Kidney (tissue), 14 donors: ENCODE results near the gene LDLRAD4. TPM values are rescaled to one million over a fixed set of nuclear protein-coding genes. Genes with fewer than 3 reads are reported as not detected.

Source experiments
- DNase-seq, 5 donors: peaks; one replicate each; pipeline ENCODE4 v3.0.0-alpha.2; 2013 to 2020
- FAIRE-seq: peaks from 2 replicates; lab custom pipeline; 2012; peaks lifted over from hg19 to GRCh38; lab: Jason Lieb, UNC
- H3K27ac ChIP-seq, 2 donors: one replicate each; pipeline ENCODE4 v1.7.0; 2013; ENCODE audit warnings: low read depth in 2 of 2, low read length in 2 of 2, inconsistent platforms in 1 of 2
- H3K27me3 ChIP-seq: one replicate; pipeline ENCODE4 v1.7.1; 2013; ENCODE audit warnings: low read length, inconsistent platforms; ENCODE audit not compliant: control insufficient read depth, insufficient read depth
- H3K36me3 ChIP-seq, 3 donors: one replicate each; pipeline versions ENCODE4 v1.7.0 to v1.7.1; 2013; ENCODE audit warnings: low read length in 3 of 3, control low read depth in 1 of 3, inconsistent platforms in 1 of 3; ENCODE audit not compliant: insufficient read depth in 3 of 3, control insufficient read depth in 2 of 3
- H3K4me1 ChIP-seq, 3 donors: one replicate each; pipeline versions ENCODE4 v1.7.0 to v1.7.1; 2013; ENCODE audit warnings: low read length in 3 of 3, inconsistent platforms in 1 of 3, low read depth in 1 of 3; ENCODE audit not compliant: control insufficient read depth in 2 of 3, insufficient read depth in 2 of 3
- H3K4me3 ChIP-seq, 3 donors: one replicate each; pipeline versions ENCODE4 v1.7.0 to v1.8.1; 2013; ENCODE audit warnings: low read length in 3 of 3, control low read depth in 1 of 3, inconsistent platforms in 1 of 3
- H3K9ac ChIP-seq, 3 donors: one replicate each; pipeline versions ENCODE4 v1.7.0 to v1.7.1; 2013; ENCODE audit warnings: low read length in 3 of 3, control low read depth in 1 of 3, inconsistent platforms in 1 of 3
- H3K9me3 ChIP-seq, 3 donors: one replicate each; pipeline versions ENCODE4 v1.7.0 to v1.7.1; 2013; ENCODE audit warnings: low read length in 3 of 3, control low read depth in 1 of 3, inconsistent platforms in 1 of 3; ENCODE audit not compliant: control insufficient read depth in 2 of 3, insufficient read depth in 1 of 3
- CTCF ChIP-seq: IDR thresholded peaks from 3 replicates; pipeline ENCODE4 v1.5.1; 2012; ENCODE audit warnings: mild to moderate bottlenecking, moderate library complexity, borderline replicate concordance; ENCODE audit not compliant: insufficient read depth; ENCODE audit errors: extremely low read depth
- intact Hi-C: fragments of 100-400 bp; cut with DNase I; formaldehyde crosslinking; loops from one replicate; pipeline ENCODE4 v1.11.1; 2022
- polyA plus RNA-seq: library from polyadenylated mRNA; stranded (reverse); fragments of 350-450 nt; fragmentation: Illumina TruSeq; extraction: RNeasy Lipid Tissue Mini Kit (QIAGEN cat#74804); gene quantifications from one replicate; pipeline ENCODE4 v1.2.3, GENCODE V29; 2014; ENCODE audit warnings: low read depth, low replicate concordance; ENCODE audit not compliant: insufficient read depth
- total RNA-seq: library from RNA; stranded (reverse); fragmentation: NEBNext Ultra II Directional; extraction: Animal tissue kit (Norgen Biotek cat#: 25700); gene quantifications from one replicate; pipeline ENCODE4 v1.2.1, GENCODE V29; 2021
- donor health status: control.
- donor health status: control.
- donor health status: control.
- donor health status: control.
- donor health status: control.
- donor health status: DM: yes; HTN: yes; CAD: no.
- donor health status: Normal renal cell carcinoma (clear cell type).

LDLRAD4 gene
- total and polyA plus RNA-seq, 2 donors from 2014 or later: 2.3 to 42.3 TPM

GRCh38 chr18:13603304-13604019 is 384.9 kb downstream of the LDLRAD4 start:
- H3K9me3 ChIP-seq: peaks cover 0 to 5% (median 0%) of the 10 kb centered on the region in 3 donors
- DNase-seq (peak in 1 of 5 donors; percentile 20), FAIRE-seq (no peak)
- no peaks in the 10 kb centered on the region for H3K27me3 ChIP-seq
- H3K36me3 ChIP-seq: no peaks in the 10 kb centered on the region
- H3K4me1 ChIP-seq: no peaks in the 10 kb centered on the region
- H3K9ac ChIP-seq: no peak overlapping the region
- H3K27ac ChIP-seq: no peak overlapping the region
- no peak overlapping the region for H3K4me3 ChIP-seq
- intact Hi-C loops: no loop called here
- no peak for TF ChIP-seq CTCF

- H3K9ac ChIP-seq: no peak overlapping the region
- no peak for FAIRE-seq
- intact Hi-C loops: no loop called here
- no peaks in the 10 kb centered on the region for H3K36me3 ChIP-seq
- DNase-seq: peak in 1 of 5 donors; percentile 18
- no peak overlapping the region for H3K27ac ChIP-seq
- no peak for TF ChIP-seq CTCF
- H3K9me3 ChIP-seq: no peaks in the 10 kb centered on the region
- no peaks in the 10 kb centered on the region for H3K4me1 ChIP-seq
- H3K4me3 ChIP-seq: no peak overlapping the region
- H3K27me3 ChIP-seq: no peaks in the 10 kb centered on the region
Observed at GRCh38 chr18:13604786-13605185, 386.2 kb downstream of the LDLRAD4 start.

GRCh38 chr18:13605477-13605876 is 386.9 kb downstream of the LDLRAD4 start:
- Histone ChIP-seq H3K4me3 (no peak overlapping the region), H3K4me1 (peaks cover 0 to 1% (median 1%) of the 10 kb centered on the region in 3 donors), H3K36me3 (no peaks in the 10 kb centered on the region), H3K9ac (no peak overlapping the region), H3K27me3 (no peaks in the 10 kb centered on the region), H3K27ac (no peak overlapping the region), H3K9me3 (no peaks in the 10 kb centered on the region)
- DNase-seq (peak in 1 of 5 donors; percentile 13), FAIRE-seq (no peak)
- no peak for TF ChIP-seq CTCF
- intact Hi-C loops: no loop called here
